ENCODE results near the gene PPM1K. TPM values are rescaled to one million over a fixed set of nuclear protein-coding genes. Genes with fewer than 3 reads are reported as not detected.

PPM1K gene
- total and polyA plus RNA-seq, 9 of the 15 experiments (the other 6 are each of a cell fraction or from before 2014, with no cell fraction given) = 8.2 to 18.0 (median 10.5) TPM

DNA sequence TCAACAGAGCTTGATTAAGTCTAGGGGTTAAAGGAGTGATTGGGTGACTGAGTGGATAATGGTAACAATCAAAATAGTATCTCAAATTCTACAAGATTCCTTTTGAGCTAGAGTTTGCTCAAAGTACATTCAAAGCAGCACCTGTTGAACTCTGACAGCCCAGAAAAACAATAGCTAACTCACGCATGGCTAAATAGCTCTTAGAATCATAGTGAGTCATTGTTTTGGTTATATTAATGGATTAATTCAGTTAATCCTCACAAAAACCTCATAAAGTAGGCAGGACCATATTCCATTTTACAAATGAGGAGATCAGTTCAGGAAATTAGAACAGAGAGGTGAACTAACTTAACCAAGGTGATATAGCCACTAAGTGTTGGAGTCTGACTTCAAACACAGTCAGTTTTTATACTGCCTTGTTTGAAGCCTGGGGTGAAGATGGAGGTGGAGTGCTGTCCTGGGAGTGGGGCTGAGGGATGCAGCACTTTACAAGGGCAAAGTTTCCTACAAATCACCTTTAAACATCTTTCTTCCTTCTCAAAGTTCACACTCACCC is 35.9 kb upstream of the PPM1K start (continued):
- no peak for TF ChIP-seq NR2C2 (CRISPR knock-in tag; IDR thresholded peaks at IDR 0.05)
- no peak for TF ChIP-seq NR2C2 (tag; IDR thresholded peaks at IDR 0.05)
- TF ChIP-seq, protein P1, sequence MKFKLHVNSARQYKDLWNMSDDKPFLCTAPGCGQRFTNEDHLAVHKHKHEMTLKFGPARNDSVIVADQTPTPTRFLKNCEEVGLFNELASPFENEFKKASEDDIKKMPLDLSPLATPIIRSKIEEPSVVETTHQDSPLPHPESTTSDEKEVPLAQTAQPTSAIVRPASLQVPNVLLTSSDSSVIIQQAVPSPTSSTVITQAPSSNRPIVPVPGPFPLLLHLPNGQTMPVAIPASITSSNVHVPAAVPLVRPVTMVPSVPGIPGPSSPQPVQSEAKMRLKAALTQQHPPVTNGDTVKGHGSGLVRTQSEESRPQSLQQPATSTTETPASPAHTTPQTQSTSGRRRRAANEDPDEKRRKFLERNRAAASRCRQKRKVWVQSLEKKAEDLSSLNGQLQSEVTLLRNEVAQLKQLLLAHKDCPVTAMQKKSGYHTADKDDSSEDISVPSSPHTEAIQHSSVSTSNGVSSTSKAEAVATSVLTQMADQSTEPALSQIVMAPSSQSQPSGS (CRISPR knock-in tag; IDR thresholded peaks at IDR 0.05) = no peak
- no peak for TF ChIP-seq ZNF609 (CRISPR knock-in tag; IDR thresholded peaks at IDR 0.05; ENCODE audit: borderline replicate concordance)
- no peak for TF ChIP-seq HNRNPL (IDR thresholded peaks at IDR 0.05; ENCODE audit: low read depth, low read length)
- no peak for TF ChIP-seq ZFP36 (IDR thresholded peaks at IDR 0.05; ENCODE audit: low read depth, low read length, partially characterized antibody)
- TF ChIP-seq EP400 (IDR thresholded peaks at IDR 0.05) = no peak
